ENCODE data around the gene PDZK1.
"Not testable (repeated sequence)": the region's sequence is repeated elsewhere in the genome, so short reads cannot be mapped to it uniquely, and the experiment has no call there.

The PDZK1 gene

GRCh38 chr1:145707183-145707867, at the start of gene PDZK1:
Gene PDZK1 (minus strand): TSS chr1:145707368. CDS start chr1:145688021, 19,347 bp downstream.
- DNase-seq: no peak

- DNase-seq: no peak
These were observed 44.4 kb upstream of the PDZK1 start for GRCh38 chr1:145751491-145752037.

GRCh38 chr1:145750426-145750825, 43.3 kb upstream of the PDZK1 start:
- DNase-seq: no peak

GRCh38 chr1:145747398-145748247, 40.5 kb upstream of the PDZK1 start:
- no peak for DNase-seq

GRCh38 chr1:145740269-145740668, 33.1 kb upstream of the PDZK1 start:
- no peak for DNase-seq

- DNase-seq: no peak
These were observed 29.0 kb upstream of the PDZK1 start for GRCh38 chr1:145736191-145736590.

GRCh38 chr1:145730900-145731299, 23.7 kb upstream of the PDZK1 start:
- no peak for DNase-seq

- no peak for DNase-seq
These were observed 23.3 kb upstream of the PDZK1 start for GRCh38 chr1:145730467-145730866.

- DNase-seq: no peak
These were observed 22.7 kb upstream of the PDZK1 start for GRCh38 chr1:145729666-145730436.

GRCh38 chr1:145729196-145729595, 22.0 kb upstream of the PDZK1 start:
- no peak for DNase-seq

- DNase-seq: not testable (repeated sequence)
These were observed 19.0 kb upstream of the PDZK1 start for GRCh38 chr1:145726193-145726592.

- DNase-seq: peak; percentile 77
These were observed 13.9 kb upstream of the PDZK1 start for GRCh38 chr1:145720878-145721671.

- no peak for DNase-seq
These were observed 13.3 kb upstream of the PDZK1 start for GRCh38 chr1:145720556-145720877.

- no peak for DNase-seq
These were observed 12.3 kb upstream of the PDZK1 start, which contains the start of gene CD160 for GRCh38 chr1:145719230-145720079. Gene CD160 (plus strand): TSS chr1:145719499. CDS start chr1:145728328, 8,829 bp downstream.

GRCh38 chr1:145718465-145718864, 11.3 kb upstream of the PDZK1 start:
- DNase-seq: not testable (repeated sequence)

- no peak for DNase-seq
These were observed 10.7 kb upstream of the PDZK1 start for GRCh38 chr1:145717833-145718232.

- no peak for DNase-seq
These were observed 9.6 kb upstream of the PDZK1 start for GRCh38 chr1:145716641-145717345.

GRCh38 chr1:145714524-145715111, 7.5 kb upstream of the PDZK1 start:
- DNase-seq: no peak

GRCh38 chr1:145711213-145711651, 4.1 kb upstream of the PDZK1 start:
- DNase-seq: no peak
